Measurements from ENCODE around the gene RNU1-2. TPM values are rescaled to one million over a fixed set of nuclear protein-coding genes. Genes with fewer than 3 reads are reported as not detected.
"Not testable (repeated sequence)": the region's sequence is repeated elsewhere in the genome, so short reads cannot be mapped to it uniquely, and the experiment has no call there.

Gene RNU1-2
- total and polyA plus RNA-seq, 7 experiments from 2014 or later = 2,341 to 4,458 (median 3,337) TPM; not detected in 2

DNA sequence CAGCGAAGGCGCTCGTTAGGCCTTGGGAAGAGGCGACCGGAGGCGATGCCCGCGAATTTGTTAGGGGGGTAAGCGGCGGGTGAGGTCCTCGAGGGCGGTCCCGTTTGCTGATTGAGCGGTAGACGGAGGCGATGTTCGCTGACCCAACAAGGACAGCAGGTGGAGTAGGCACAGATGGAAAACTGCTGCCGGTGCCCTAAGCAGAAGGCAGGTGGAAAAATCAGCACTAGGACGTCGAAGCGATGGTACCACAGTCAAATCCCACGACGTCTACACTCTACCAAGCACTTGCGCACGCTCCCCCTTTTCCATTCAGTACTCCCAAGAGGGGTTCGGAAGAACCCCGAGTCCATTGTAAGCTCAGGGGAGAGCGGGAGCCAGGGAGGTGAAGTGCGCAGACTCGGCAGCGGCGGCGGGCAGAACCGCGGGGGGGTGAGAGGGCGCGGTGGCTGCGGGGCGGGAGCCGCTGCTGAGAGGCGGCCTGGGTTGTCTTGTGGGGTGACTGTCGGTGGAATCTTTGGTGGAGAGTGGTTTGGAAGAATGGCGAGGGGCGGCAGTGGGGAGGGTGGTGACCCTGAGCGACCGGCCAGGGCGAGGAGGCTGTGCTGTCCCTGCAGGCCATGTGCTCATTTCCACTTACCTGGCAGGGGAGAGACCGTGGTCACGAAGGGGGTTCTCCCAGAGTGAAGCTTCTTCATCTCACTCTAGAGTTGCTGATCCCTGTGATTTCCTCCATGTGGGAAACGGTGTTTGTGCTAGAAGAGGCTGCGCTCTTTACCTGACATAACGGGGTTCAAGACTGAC, 22.5 kb upstream of the RNU1-2 start:
- CTCF ChIA-PET; H3K27me3 ChIP-seq (ENCODE audit: control insufficient read depth in 2 of 2, insufficient read depth in 2 of 2, low read length in 2 of 2); H3K27ac ChIP-seq (ENCODE audit: low read depth, low read length); H3K9me3 Mint-ChIP-seq; H3K9me3 ChIP-seq (ENCODE audit: control insufficient read depth in 2 of 3, low read length in 3 of 3); intact Hi-C loops (cut with micrococcal nuclease); H3K4me1 ChIP-seq (ENCODE audit: control insufficient read depth in 2 of 2, insufficient read depth in 2 of 2, low read length in 2 of 2); H3K36me3 ChIP-seq (ENCODE audit: control insufficient read depth in 2 of 3, insufficient read depth in 3 of 3, low read length in 3 of 3); H3K36me3 Mint-ChIP-seq: not testable (repeated sequence)
- POLR2A ChIA-PET = interaction anchor here (0.6 to 0.7 kb wide), 2 partner anchors 16 to 181 kb away, joined by 3 read pairs; no protein-coding TSS in a partner anchor
- DNase-seq (peak in 8 of 9 donors; percentile 26 to 67 (median 42)), ATAC-seq (peak; percentile 64)
- Mint-ChIP-seq H3K4me3 (peak overlapping the region; percentile 0 to 90 (median 80)), H3K4me1 (peaks cover 5 to 16% (median 10%) of the 10 kb centered on the region in 7 donors), H3K27me3 (peaks cover 12 to 55% (median 30%) of the 10 kb centered on the region in 5 donors), H3K27ac (peak overlapping the region in 3 of 9 donors; percentile 4 to 32 (median 8))
- H3K4me3 ChIP-seq (ENCODE audit: low read length) = peak overlapping the region; percentile 27

DNA sequence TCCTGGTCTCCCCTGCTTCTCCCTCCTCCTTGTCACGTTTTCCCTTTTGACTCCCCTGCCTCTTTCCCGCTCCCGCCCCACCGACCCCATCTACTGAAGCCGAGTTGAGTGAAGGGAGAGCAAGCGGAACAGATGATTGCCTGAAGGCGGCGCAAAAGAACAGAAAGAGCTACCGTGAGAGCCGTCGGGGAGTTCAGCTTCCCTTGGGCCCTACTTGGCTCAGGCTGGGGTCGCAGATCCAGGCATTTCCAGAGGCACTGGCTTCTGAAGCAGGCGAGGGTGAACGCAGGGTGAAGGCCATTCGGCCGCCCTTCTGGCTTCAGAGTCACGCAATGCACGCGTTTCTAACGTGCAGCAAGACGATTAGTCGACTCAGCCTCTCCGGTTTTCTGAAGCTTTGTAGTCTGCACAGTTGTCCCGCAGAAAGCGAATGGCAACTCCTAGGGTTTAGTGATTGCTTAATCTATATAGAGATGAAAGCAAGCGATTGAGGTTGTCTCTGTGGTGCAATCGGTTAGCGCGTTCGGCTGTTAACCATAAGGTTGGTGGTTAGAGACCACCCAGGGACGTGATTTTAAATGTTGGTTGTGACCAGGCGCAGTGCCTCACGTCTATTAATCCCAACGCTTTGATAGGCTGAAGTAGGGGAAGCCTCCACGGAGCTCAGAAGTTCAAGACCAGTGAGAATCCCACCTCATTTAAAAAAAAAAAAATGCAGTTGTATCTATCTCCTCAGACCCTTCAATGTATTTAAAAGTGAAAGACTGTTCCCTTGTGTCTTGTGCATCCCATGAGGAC, 20.6 kb upstream of the RNU1-2 start:
- H3K27me3 Mint-ChIP-seq = peaks cover 12 to 62% (median 30%) of the 10 kb centered on the region in 5 donors
- CTCF ChIA-PET; ATAC-seq; H3K27me3 ChIP-seq (ENCODE audit: control insufficient read depth in 2 of 2, insufficient read depth in 2 of 2, low read length in 2 of 2); H3K36me3 ChIP-seq (ENCODE audit: control insufficient read depth in 2 of 3, insufficient read depth in 3 of 3, low read length in 3 of 3); POLR2A ChIA-PET; H3K4me1 ChIP-seq (ENCODE audit: control insufficient read depth in 2 of 2, insufficient read depth in 2 of 2, low read length in 2 of 2); DNase-seq; H3K27ac ChIP-seq (ENCODE audit: low read depth, low read length); intact Hi-C loops (cut with micrococcal nuclease); H3K9me3 Mint-ChIP-seq; H3K36me3 Mint-ChIP-seq; H3K27ac Mint-ChIP-seq; H3K9me3 ChIP-seq (ENCODE audit: control insufficient read depth in 2 of 3, low read length in 3 of 3); H3K4me3 ChIP-seq (ENCODE audit: low read length): not testable (repeated sequence)
- peaks cover 5 to 16% (median 10%) of the 10 kb centered on the region in 7 donors for H3K4me1 Mint-ChIP-seq
- peak overlapping the region in 2 of 10 donors; percentile 32 to 51 for H3K4me3 Mint-ChIP-seq

DNA sequence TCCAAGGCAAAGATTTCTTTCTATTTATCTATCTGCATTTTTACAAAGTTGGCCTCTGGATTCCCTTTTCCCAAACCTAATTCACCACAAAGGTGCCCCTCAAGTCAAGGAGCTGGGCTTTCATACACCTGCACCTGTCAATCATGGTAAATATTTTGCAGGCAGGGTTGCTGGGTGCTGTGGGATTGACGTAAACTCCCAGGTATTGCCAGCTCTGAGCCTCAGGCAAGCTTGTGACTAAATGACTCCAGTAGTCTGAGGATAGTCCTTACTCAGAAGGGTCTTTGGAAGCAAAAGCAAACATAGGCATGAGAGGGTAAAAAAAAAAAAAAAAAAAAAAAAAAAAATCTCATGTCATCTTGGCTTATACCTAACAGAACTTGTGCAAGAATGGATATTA, 14.0 kb upstream of the RNU1-2 start:
- H3K27ac Mint-ChIP-seq; H3K9me3 Mint-ChIP-seq; H3K9me3 ChIP-seq (ENCODE audit: control insufficient read depth in 2 of 3, low read length in 3 of 3); H3K4me3 Mint-ChIP-seq; H3K4me1 ChIP-seq (ENCODE audit: control insufficient read depth in 2 of 2, insufficient read depth in 2 of 2, low read length in 2 of 2); CTCF ChIA-PET; intact Hi-C loops (cut with micrococcal nuclease); H3K4me1 Mint-ChIP-seq; H3K27me3 ChIP-seq (ENCODE audit: control insufficient read depth in 2 of 2, insufficient read depth in 2 of 2, low read length in 2 of 2); H3K4me3 ChIP-seq (ENCODE audit: low read length); POLR2A ChIA-PET; H3K36me3 ChIP-seq (ENCODE audit: control insufficient read depth in 2 of 3, insufficient read depth in 3 of 3, low read length in 3 of 3); DNase-seq; ATAC-seq; H3K27ac ChIP-seq (ENCODE audit: low read depth, low read length); H3K36me3 Mint-ChIP-seq: not testable (repeated sequence)
- H3K27me3 Mint-ChIP-seq = peaks cover 5 to 75% (median 10%) of the 10 kb centered on the region in 5 donors

DNA sequence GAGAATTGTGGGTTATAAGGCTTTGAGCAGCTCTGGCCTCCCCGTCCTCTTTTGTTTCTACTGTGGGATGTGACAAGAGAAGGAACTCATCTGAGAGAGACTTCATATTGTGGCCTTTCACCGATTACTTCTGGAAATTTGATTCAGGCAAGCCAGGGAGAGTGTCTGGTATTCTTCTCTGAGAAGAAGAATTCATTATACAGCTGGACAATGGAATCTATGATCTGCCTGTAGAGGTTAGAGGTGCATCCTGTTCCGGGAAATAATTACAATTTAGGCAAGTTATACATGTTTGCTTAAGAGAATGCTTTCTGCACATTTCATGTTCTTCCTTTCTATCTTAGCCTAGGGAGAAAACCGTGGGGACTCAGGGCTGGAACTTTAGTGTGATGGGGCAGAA, 12.8 kb upstream of the RNU1-2 start:
- Mint-ChIP-seq H3K4me3 (no peak overlapping the region), H3K9me3 (peaks cover 0 to 2% (median 0%) of the 10 kb centered on the region in 11 donors), H3K4me1 (peaks cover 0 to 4% (median 2%) of the 10 kb centered on the region in 7 donors), H3K27ac (no peak overlapping the region), H3K36me3 (no peaks in the 10 kb centered on the region), H3K27me3 (peaks cover 5 to 79% (median 6%) of the 10 kb centered on the region in 5 donors)
- intact Hi-C loops (cut with micrococcal nuclease) = no loop called here
- ATAC-seq (no peak), DNase-seq (no peak)
- no peak overlapping the region for H3K27ac ChIP-seq (ENCODE audit: low read depth, low read length)
- H3K4me1 ChIP-seq (ENCODE audit: control insufficient read depth in 2 of 2, insufficient read depth in 2 of 2, low read length in 2 of 2) = no peaks in the 10 kb centered on the region
- ChIA-PET POLR2A (interaction anchor here (0.7 to 1.3 kb wide), 2 partner anchors 21 to 32 kb away, joined by 3 to 5 read pairs; no protein-coding TSS in a partner anchor), CTCF (no interaction called here)
- no peaks in the 10 kb centered on the region for H3K36me3 ChIP-seq (ENCODE audit: control insufficient read depth in 2 of 3, insufficient read depth in 3 of 3, low read length in 3 of 3)
- no peaks in the 10 kb centered on the region for H3K9me3 ChIP-seq (ENCODE audit: control insufficient read depth in 2 of 3, low read length in 3 of 3)
- no peak overlapping the region for H3K4me3 ChIP-seq (ENCODE audit: low read length)
- H3K27me3 ChIP-seq (ENCODE audit: control insufficient read depth in 2 of 2, insufficient read depth in 2 of 2, low read length in 2 of 2) = peaks cover 0 to 4% of the 10 kb centered on the region in 2 donors

DNA sequence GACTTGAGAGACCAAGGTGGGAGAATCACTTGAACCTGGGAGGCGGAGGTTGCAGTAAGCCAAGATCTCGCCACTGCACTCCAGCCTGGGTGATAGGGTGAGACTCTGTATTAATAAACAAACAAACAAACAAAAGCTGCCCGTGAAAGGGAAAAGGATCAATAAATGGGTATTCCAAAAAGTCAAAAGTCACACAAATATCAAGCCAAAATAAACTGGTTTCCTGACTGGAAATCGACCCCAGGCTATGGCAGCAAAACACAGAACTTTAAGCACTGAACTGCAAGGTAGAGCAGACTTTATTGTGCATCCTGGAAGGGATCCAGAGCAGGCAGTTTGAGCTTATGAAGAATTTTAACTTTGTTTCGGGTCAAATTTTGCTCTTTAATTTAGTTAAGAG, 11.3 kb upstream of the RNU1-2 start:
- H3K4me3 Mint-ChIP-seq; H3K4me1 ChIP-seq (ENCODE audit: control insufficient read depth in 2 of 2, insufficient read depth in 2 of 2, low read length in 2 of 2); H3K27ac ChIP-seq (ENCODE audit: low read depth, low read length); ATAC-seq; intact Hi-C loops (cut with micrococcal nuclease); CTCF ChIA-PET; H3K4me3 ChIP-seq (ENCODE audit: low read length); DNase-seq; H3K27ac Mint-ChIP-seq; H3K9me3 ChIP-seq (ENCODE audit: control insufficient read depth in 2 of 3, low read length in 3 of 3); POLR2A ChIA-PET; H3K27me3 ChIP-seq (ENCODE audit: control insufficient read depth in 2 of 2, insufficient read depth in 2 of 2, low read length in 2 of 2); H3K36me3 Mint-ChIP-seq; H3K9me3 Mint-ChIP-seq; H3K36me3 ChIP-seq (ENCODE audit: control insufficient read depth in 2 of 3, insufficient read depth in 3 of 3, low read length in 3 of 3): not testable (repeated sequence)
- peaks cover 4 to 19% (median 15%) of the 10 kb centered on the region in 7 donors for H3K4me1 Mint-ChIP-seq
- H3K27me3 Mint-ChIP-seq = peaks cover 5 to 86% (median 6%) of the 10 kb centered on the region in 5 donors

DNA sequence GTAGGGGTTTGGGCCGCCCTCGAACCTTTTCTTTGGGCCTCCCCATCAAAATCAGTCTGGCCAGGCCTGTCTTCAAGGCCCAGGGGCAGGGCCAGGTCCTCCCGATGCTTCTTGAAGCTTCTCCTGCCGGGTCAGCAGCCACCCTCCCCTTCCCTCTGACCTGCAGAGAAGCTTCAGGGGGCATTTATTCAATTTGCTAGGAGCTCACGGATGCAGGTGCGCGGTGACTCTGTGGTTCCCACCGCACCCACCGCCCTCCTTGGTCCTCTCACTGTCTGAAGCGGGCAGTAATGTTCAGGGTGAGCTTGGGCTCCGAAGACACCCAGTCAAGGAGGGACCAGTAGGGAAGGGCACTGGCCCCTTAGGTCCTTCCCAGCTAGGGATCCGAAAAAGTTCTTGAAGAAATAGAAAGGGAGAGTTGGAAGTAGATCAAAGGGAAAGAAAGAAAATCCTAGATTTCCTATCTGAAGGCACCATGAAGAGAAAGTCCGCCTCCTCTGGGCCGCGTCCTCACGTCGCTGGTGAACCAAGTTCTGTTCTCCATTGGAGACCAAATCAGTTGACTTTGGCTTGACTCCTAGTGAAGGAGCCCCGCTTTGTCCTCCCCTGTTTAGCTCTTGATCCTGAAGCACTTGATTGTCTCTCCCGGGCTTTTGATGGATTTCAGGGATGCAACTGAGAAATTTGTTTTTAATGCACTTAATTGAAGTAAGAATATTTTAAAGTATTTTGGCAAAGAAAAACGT, 8.7 kb upstream of the RNU1-2 start:
- peaks cover 0 to 92% (median 0%) of the 10 kb centered on the region in 5 donors for H3K27me3 Mint-ChIP-seq

More for the DNA sequence above, 8.7 kb upstream of the RNU1-2 start:
- Mint-ChIP-seq H3K36me3 (no peaks in the 10 kb centered on the region), H3K4me1 (peaks cover 7 to 34% (median 27%) of the 10 kb centered on the region in 7 donors), H3K27ac (peak overlapping the region in 1 of 9 donors; percentile 72), H3K4me3 (peak overlapping the region in 1 of 10 donors; percentile 31), H3K9me3 (peaks cover 0 to 2% (median 0%) of the 10 kb centered on the region in 11 donors)
- Histone ChIP-seq H3K27me3 (ENCODE audit: control insufficient read depth in 2 of 2, insufficient read depth in 2 of 2, low read length in 2 of 2) (no peaks in the 10 kb centered on the region), H3K27ac (ENCODE audit: low read depth, low read length) (no peak overlapping the region), H3K9me3 (ENCODE audit: control insufficient read depth in 2 of 3, low read length in 3 of 3) (no peaks in the 10 kb centered on the region), H3K4me3 (ENCODE audit: low read length) (no peak overlapping the region), H3K4me1 (ENCODE audit: control insufficient read depth in 2 of 2, insufficient read depth in 2 of 2, low read length in 2 of 2) (peaks cover 4 to 9% of the 10 kb centered on the region in 2 donors), H3K36me3 (ENCODE audit: control insufficient read depth in 2 of 3, insufficient read depth in 3 of 3, low read length in 3 of 3) (no peaks in the 10 kb centered on the region)
- ChIA-PET POLR2A (interaction anchor here (4.9 kb wide), 1 partner anchor 18 kb away, joined by 72 read pairs; no protein-coding TSS in a partner anchor), CTCF (no interaction called here)
- ATAC-seq (no peak), DNase-seq (no peak)
- intact Hi-C loops (cut with micrococcal nuclease) = no loop called here

All from naive thymus-derived CD4-positive, alpha-beta T cell (primary cell).